PFSK-1 (cell line): ENCODE data around the gene UBE2Q1.

Experiments used
- FOXP2 ChIP-seq: optimal IDR thresholded peaks from 2 replicates; pipeline ENCODE3; 2011; ENCODE audit warnings: borderline replicate concordance, control low read depth, inconsistent platforms; ENCODE audit not compliant: insufficient read depth; ENCODE audit errors: extremely low read length, extremely low read depth
- POLR2AphosphoS5 ChIP-seq: IDR thresholded peaks from 2 replicates; pipeline ENCODE4 v1.6.1; 2012; ENCODE audit warnings: low read depth, mild to moderate bottlenecking, control low read depth, low read length, moderate library complexity
- SIN3A ChIP-seq: IDR thresholded peaks from 2 replicates; pipeline ENCODE4 v1.6.1; 2012; ENCODE audit warnings: mild to moderate bottlenecking, low read length, moderate library complexity, borderline replicate concordance; ENCODE audit not compliant: insufficient read depth
- TAF1 ChIP-seq: IDR thresholded peaks from 2 replicates; pipeline ENCODE4 v1.6.1; 2012; ENCODE audit warnings: low read length, control low read depth, borderline replicate concordance; ENCODE audit not compliant: insufficient read depth
- TF ChIP-seq, protein P1 (sequence below), 2 experiments: IDR thresholded peaks; 2 replicates each; pipeline versions ENCODE4 v1.6.1 to v1.8.0; 2011 to 2012; ENCODE audit warnings: low read depth in 2 of 2, low read length in 2 of 2, control low read depth in 1 of 2, inconsistent platforms in 1 of 2, mild to moderate bottlenecking in 1 of 2, moderate library complexity in 1 of 2; ENCODE audit not compliant: insufficient read depth in 1 of 2

Gene UBE2Q1

DNA sequence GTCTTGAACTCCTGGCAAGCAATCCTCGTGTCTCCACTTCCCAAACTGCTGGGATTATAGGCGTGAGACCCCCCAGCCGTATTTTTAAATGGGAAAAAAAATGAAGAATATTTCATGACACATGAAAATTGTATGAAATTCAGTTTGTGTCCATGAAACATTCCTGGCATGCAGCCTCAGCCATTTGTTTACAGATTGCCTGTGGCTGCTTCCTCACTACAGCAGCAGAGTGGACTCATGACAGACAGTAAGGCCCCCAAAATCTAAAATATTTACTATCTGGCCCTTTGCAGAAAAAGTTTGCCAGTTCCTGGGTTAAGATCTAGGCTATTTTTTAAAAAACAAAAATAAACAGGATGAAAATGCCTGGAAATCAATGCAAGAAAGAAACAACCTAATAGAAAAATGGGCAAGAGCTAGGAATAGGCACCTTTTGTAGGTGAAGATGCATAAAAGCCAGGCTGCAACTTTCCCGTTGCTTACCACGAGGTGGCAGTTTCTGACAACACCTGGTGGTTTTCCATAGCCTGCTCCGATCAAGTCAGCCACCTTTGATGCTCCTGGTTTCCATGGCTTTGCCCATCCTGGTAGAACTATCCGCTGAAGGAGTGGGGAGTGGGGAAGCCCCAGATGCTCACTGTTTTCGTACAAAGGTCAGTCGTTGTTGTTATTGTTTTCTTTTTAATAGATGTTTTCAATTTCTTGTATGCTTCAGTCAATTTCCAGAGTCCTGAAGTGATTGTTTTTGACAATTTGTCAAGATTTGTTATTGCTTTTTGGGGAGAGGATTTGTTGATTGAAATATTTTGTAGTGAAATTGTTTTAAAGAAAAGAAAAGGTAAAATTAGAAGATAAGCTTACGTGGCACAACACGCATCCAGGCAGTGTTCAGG lies 24.3 kb downstream of the UBE2Q1 start:
- no peak for TF ChIP-seq TAF1
- TF ChIP-seq, protein P1, sequence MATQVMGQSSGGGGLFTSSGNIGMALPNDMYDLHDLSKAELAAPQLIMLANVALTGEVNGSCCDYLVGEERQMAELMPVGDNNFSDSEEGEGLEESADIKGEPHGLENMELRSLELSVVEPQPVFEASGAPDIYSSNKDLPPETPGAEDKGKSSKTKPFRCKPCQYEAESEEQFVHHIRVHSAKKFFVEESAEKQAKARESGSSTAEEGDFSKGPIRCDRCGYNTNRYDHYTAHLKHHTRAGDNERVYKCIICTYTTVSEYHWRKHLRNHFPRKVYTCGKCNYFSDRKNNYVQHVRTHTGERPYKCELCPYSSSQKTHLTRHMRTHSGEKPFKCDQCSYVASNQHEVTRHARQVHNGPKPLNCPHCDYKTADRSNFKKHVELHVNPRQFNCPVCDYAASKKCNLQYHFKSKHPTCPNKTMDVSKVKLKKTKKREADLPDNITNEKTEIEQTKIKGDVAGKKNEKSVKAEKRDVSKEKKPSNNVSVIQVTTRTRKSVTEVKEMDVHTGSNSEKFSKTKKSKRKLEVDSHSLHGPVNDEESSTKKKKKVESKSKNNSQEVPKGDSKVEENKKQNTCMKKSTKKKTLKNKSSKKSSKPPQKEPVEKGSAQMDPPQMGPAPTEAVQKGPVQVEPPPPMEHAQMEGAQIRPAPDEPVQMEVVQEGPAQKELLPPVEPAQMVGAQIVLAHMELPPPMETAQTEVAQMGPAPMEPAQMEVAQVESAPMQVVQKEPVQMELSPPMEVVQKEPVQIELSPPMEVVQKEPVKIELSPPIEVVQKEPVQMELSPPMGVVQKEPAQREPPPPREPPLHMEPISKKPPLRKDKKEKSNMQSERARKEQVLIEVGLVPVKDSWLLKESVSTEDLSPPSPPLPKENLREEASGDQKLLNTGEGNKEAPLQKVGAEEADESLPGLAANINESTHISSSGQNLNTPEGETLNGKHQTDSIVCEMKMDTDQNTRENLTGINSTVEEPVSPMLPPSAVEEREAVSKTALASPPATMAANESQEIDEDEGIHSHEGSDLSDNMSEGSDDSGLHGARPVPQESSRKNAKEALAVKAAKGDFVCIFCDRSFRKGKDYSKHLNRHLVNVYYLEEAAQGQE (IDR thresholded peaks at IDR 0.05; ENCODE audit: insufficient read depth in 1 of 2, low read depth in 2 of 2, low read length in 2 of 2), result no peak
- TF ChIP-seq FOXP2, result no peak
- no peak for TF ChIP-seq POLR2AphosphoS5
- TF ChIP-seq SIN3A, result no peak

DNA sequence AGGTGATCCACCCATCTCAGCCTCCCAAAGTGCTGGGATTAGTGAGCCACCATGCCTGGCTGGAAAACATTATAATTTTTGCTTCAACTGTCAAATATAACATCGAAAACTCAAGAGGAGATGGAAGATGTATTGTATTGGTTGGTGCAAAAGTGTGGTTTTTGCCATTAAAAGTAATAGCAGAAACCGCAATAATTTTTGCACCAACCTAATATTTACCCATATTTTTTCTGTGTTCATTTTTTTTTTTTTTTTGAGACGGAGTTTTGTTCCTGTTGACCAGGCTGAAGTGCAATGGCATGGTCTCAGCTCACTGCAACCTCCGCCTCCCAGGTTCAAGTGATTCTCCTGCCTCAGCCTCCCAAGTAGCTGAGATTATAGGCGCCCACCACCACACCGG lies 29.2 kb downstream of the UBE2Q1 start:
- TF ChIP-seq, protein P1 (IDR thresholded peaks at IDR 0.05; ENCODE audit: insufficient read depth in 1 of 2, low read depth in 2 of 2, low read length in 2 of 2), result no peak
- TF ChIP-seq SIN3A (no peak), FOXP2 (no peak), POLR2AphosphoS5 (no peak), TAF1 (no peak)

DNA sequence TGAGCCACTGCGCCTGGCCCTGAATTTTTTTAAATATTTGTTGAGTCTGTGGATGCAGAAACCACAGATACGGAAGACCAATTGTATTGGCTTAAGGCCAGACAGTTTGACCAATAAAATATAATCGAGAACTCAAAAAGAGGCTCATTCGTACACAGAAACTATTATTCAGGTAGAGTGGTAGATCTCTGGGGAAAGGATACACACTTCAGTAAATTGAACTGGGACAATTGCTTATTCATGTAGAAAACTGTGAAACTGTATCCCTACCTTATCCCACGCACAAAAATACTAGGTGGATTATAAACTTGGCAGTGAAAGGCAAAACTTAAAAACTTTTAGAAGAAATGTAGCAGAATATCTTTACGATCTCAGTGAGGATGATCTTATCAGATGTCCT lies 31.3 kb downstream of the UBE2Q1 start:
- TF ChIP-seq TAF1, result no peak
- TF ChIP-seq, protein P1 (IDR thresholded peaks at IDR 0.05; ENCODE audit: insufficient read depth in 1 of 2, low read depth in 2 of 2, low read length in 2 of 2), result no peak
- no peak for TF ChIP-seq SIN3A
- TF ChIP-seq POLR2AphosphoS5, result no peak
- TF ChIP-seq FOXP2, result no peak

DNA sequence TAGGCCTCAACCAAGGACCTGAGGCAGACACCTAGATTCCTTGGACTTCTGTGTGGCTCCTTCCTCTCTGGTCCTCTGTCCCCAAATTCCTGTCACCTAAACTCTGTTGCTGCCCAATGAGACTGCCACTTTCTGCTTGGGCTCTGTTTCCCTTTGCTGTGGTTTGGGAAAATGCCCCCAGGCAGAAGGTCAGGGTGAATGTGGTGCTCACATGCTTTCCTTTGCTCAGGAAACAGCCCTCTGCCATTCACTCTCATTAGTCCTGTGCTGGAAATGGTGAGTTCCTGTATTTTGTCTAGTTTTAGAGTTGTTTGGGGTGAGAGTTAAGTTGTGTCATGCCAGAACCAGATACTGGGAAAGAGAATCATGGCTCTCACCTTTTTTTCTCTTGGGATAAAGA lies 33.6 kb downstream of the UBE2Q1 start:
- TF ChIP-seq, protein P1 (IDR thresholded peaks at IDR 0.05; ENCODE audit: insufficient read depth in 1 of 2, low read depth in 2 of 2, low read length in 2 of 2), result no peak
- TF ChIP-seq FOXP2, result no peak

DNA sequence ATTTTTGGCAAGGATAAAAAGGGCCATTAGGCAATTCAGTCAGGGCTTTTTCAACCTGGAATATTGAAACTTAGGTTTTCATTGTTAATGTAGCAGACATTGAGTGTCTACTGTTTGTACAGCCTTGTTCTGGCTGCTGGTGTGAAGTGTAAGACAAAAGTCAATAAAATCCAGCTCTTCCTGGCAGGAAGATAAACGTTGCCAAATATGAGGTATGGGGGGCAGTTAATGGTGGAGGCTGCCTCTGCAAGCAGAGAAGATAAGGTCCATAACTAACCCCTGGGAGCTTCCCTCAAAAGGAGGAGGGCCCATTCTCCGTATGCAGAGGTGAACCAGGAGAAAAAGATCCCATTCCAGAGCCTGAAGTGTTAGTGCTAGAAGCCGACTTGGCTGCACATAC lies 36.8 kb downstream of the UBE2Q1 start:
- TF ChIP-seq FOXP2, result no peak
- TF ChIP-seq TAF1, result no peak
- no peak for TF ChIP-seq SIN3A
- TF ChIP-seq, protein P1 (IDR thresholded peaks at IDR 0.05; ENCODE audit: insufficient read depth in 1 of 2, low read depth in 2 of 2, low read length in 2 of 2), result no peak
- TF ChIP-seq POLR2AphosphoS5, result no peak
